Muscle layer of colon (tissue), 2 donors: Measurements from ENCODE around the gene NFYB.
"Not testable (repeated sequence)": the region's sequence is repeated elsewhere in the genome, so short reads cannot be mapped to it uniquely, and the experiment has no call there.

ENCODE experiments used
- H3K27ac ChIP-seq: one replicate; pipeline ENCODE4 v1.7.0; 2013; ENCODE audit warnings: low read depth, mild to moderate bottlenecking, low read length, moderate library complexity
- H3K27me3 ChIP-seq, 2 donors: one replicate each; pipeline ENCODE4 v1.7.0; 2013; ENCODE audit warnings: low read length in 2 of 2, mild to moderate bottlenecking in 2 of 2; ENCODE audit not compliant: insufficient read depth in 2 of 2, control insufficient read depth in 1 of 2
- H3K36me3 ChIP-seq: one replicate; pipeline ENCODE4 v1.7.0; 2013; ENCODE audit warnings: mild to moderate bottlenecking, low read length; ENCODE audit not compliant: insufficient read depth
- H3K4me1 ChIP-seq: one replicate; pipeline ENCODE4 v1.7.0; 2013; ENCODE audit warnings: mild to moderate bottlenecking, low read length; ENCODE audit not compliant: insufficient read depth
- H3K4me3 ChIP-seq, 2 donors: one replicate each; pipeline ENCODE4 v1.7.0; 2013; ENCODE audit warnings: low read length in 2 of 2, low read depth in 1 of 2, mild to moderate bottlenecking in 1 of 2, moderate library complexity in 1 of 2
- H3K9ac ChIP-seq: one replicate; pipeline ENCODE4 v1.7.0; 2013; ENCODE audit warnings: low read length
- H3K9me3 ChIP-seq: one replicate; pipeline ENCODE4 v1.7.0; 2013; ENCODE audit warnings: mild to moderate bottlenecking, low read length
- donor health status: abdominal sarcoma.
- donor health status: Adenocarcinoma of cecum.

The NFYB gene

DNA sequence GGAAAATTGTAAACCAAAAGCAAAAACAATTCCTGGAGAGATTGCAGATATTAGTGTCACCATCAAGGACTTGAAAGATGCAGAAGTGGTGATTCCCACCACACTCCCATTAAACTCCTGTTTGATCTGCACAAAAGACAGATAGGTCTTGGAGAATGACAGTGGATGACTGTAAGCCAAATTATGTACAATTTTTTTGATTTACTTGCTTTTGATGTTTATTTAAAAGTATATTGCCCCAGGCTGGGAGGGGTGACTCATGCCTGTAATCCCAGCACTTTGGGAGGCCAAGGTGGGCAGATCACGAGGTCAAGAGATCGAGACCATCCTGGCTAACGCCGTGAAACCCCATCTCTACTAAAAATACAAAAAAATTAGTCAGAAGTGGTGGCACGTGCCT lies 35.8 kb upstream of the NFYB start:
- H3K36me3 ChIP-seq, H3K9me3 ChIP-seq: not testable (repeated sequence)

GRCh38 chr12:104172570-104172947 lies 34.5 kb upstream of the NFYB start:
- Histone ChIP-seq H3K4me3 (no peak overlapping the region), H3K36me3 (no peaks in the 10 kb centered on the region), H3K27ac (no peak overlapping the region), H3K9ac (no peak overlapping the region), H3K27me3 (no peaks in the 10 kb centered on the region), H3K4me1 (peaks cover 8% of the 10 kb centered on the region), H3K9me3 (no peaks in the 10 kb centered on the region)

More for the DNA sequence above, 35.8 kb upstream of the NFYB start:
- H3K4me3 ChIP-seq, H3K9ac ChIP-seq, H3K27me3 ChIP-seq, H3K27ac ChIP-seq: not testable (repeated sequence)
- H3K4me1 ChIP-seq = peaks cover 20% of the 10 kb centered on the region

- Histone ChIP-seq H3K36me3 (no peaks in the 10 kb centered on the region), H3K9ac (no peak overlapping the region), H3K4me3 (no peak overlapping the region), H3K27ac (no peak overlapping the region), H3K4me1 (peaks cover 3% of the 10 kb centered on the region), H3K9me3 (no peaks in the 10 kb centered on the region), H3K27me3 (no peaks in the 10 kb centered on the region)
Observed at GRCh38 chr12:104171785-104172569, 34.0 kb upstream of the NFYB start.

- Histone ChIP-seq H3K27ac (no peak overlapping the region), H3K36me3 (no peaks in the 10 kb centered on the region), H3K4me1 (peaks cover 6% of the 10 kb centered on the region), H3K4me3 (no peak overlapping the region), H3K9ac (no peak overlapping the region), H3K9me3 (no peaks in the 10 kb centered on the region), H3K27me3 (no peaks in the 10 kb centered on the region)
Observed at GRCh38 chr12:104168596-104168995, 30.6 kb upstream of the NFYB start.

GRCh38 chr12:104167519-104168458 lies 29.8 kb upstream of the NFYB start:
- Histone ChIP-seq H3K27ac (no peak overlapping the region), H3K36me3 (no peaks in the 10 kb centered on the region), H3K27me3 (no peaks in the 10 kb centered on the region), H3K9me3 (no peaks in the 10 kb centered on the region), H3K4me1 (peaks cover 6% of the 10 kb centered on the region), H3K4me3 (no peak overlapping the region), H3K9ac (no peak overlapping the region)

GRCh38 chr12:104166465-104166864 lies 28.5 kb upstream of the NFYB start:
- H3K27ac ChIP-seq = no peak overlapping the region

DNA sequence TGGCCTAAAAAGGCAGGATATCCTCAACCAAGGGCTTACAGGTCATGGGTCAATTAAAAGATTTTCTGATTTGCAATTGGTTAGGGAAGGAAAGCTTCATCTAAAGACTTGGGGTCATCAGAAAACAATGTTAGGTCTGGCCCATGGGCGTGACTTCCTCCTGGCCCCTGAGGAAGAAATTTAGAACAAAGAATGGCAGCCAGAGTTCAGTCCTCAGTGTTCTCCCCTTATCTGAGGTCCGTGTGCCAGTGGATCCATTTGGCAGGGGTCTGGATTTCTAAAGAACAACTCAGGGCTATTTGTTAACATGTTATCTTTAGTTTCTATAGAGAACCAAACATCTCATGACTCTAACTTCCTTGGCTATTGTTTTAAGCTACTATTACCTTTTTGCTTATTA lies 27.8 kb upstream of the NFYB start:
- no peak overlapping the region for H3K4me3 ChIP-seq
- no peak overlapping the region for H3K27ac ChIP-seq
- H3K9me3 ChIP-seq = no peaks in the 10 kb centered on the region
- no peaks in the 10 kb centered on the region for H3K27me3 ChIP-seq
- H3K4me1 ChIP-seq = peaks cover 6% of the 10 kb centered on the region
- no peaks in the 10 kb centered on the region for H3K36me3 ChIP-seq
- H3K9ac ChIP-seq = no peak overlapping the region

More at GRCh38 chr12:104166465-104166864, 28.5 kb upstream of the NFYB start:
- H3K9me3 ChIP-seq = no peaks in the 10 kb centered on the region
- no peak overlapping the region for H3K9ac ChIP-seq
- H3K27me3 ChIP-seq = no peaks in the 10 kb centered on the region
- H3K36me3 ChIP-seq = no peaks in the 10 kb centered on the region
- no peak overlapping the region for H3K4me3 ChIP-seq
- peaks cover 6% of the 10 kb centered on the region for H3K4me1 ChIP-seq

DNA sequence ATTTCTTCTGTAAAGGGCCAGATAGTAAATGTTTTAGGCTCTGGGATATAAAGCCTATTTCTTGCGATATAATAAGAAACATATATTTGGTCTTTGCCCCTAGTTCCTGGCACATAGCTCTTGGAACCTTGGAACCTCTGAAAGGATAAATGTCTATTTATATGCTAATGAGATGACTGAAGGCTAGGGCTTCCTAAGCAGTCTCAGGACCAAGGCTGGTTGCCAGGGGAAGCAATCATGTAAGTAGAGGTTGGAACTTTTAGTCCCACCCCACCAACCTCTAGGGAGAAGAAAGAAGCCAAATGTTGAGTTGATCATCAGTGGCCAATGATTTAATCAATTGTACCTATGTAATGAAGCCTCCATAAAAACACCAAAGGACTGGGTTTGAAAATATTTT lies 26.6 kb upstream of the NFYB start:
- H3K27me3 ChIP-seq = no peaks in the 10 kb centered on the region
- no peaks in the 10 kb centered on the region for H3K9me3 ChIP-seq
- no peaks in the 10 kb centered on the region for H3K36me3 ChIP-seq
- no peak overlapping the region for H3K27ac ChIP-seq
- H3K4me1 ChIP-seq = peaks cover 6% of the 10 kb centered on the region
- no peak overlapping the region for H3K9ac ChIP-seq
- no peak overlapping the region for H3K4me3 ChIP-seq

DNA sequence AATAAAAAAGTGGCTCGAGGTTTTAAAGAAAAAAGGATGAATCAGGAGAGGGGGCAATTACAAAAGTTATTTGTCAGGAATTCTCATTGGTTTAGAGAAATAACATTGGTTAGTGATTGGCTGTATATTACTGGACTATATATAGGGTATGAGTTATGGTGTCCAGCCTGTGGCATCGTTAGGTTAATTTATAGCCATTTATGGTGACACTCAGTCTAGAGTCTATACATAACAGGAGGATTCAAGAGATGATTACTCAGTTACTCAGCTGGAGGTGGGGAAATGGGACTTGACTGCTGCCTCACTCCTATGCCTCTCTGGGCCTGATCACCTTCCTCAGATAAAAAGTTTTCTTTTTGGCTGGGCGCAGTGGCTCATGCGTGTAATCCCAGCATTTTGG lies 25.6 kb upstream of the NFYB start:
- Histone ChIP-seq H3K36me3 (no peaks in the 10 kb centered on the region), H3K4me3 (no peak overlapping the region), H3K27me3 (no peaks in the 10 kb centered on the region), H3K9ac (no peak overlapping the region), H3K27ac (no peak overlapping the region), H3K9me3 (no peaks in the 10 kb centered on the region), H3K4me1 (peaks cover 6% of the 10 kb centered on the region)

- H3K4me3 ChIP-seq, H3K4me1 ChIP-seq, H3K27ac ChIP-seq, H3K27me3 ChIP-seq, H3K9me3 ChIP-seq, H3K36me3 ChIP-seq, H3K9ac ChIP-seq: not testable (repeated sequence)
Observed at GRCh38 chr12:104163028-104163427, 25.0 kb upstream of the NFYB start.

- no peaks in the 10 kb centered on the region for H3K4me1 ChIP-seq
Observed at GRCh38 chr12:104155711-104156555, 17.9 kb upstream of the NFYB start.

More at GRCh38 chr12:104155711-104156555, 17.9 kb upstream of the NFYB start:
- no peak overlapping the region for H3K27ac ChIP-seq
- no peaks in the 10 kb centered on the region for H3K27me3 ChIP-seq
- H3K4me3 ChIP-seq = no peak overlapping the region
- H3K9me3 ChIP-seq = no peaks in the 10 kb centered on the region
- H3K36me3 ChIP-seq = no peaks in the 10 kb centered on the region
- H3K9ac ChIP-seq = no peak overlapping the region
